ENCODE measurements around the gene MOV10.

Gene MOV10

DNA sequence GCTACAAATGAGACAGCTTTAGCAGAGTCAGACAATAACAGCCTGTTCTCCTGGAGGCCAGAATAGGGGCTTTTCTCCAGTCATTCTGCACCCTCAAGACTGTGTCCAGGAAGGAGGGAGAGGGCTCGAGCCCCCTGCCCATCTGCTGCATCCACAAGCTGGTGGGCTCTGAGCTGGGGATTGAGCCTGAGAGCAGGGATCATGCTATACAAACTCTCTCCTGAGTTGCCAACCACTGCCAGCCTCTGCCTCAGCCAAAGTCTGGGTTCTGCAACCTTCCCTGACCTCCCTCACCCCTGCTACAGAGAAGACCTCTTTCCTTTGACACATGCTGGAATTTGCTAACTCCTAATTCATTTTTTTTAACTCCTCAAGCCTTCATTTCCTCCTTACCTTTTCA is 55.5 kb downstream of the MOV10 start:
- no peak for DNase-seq (ENCODE audit: low read depth in 3 of 3, low spot score in 1 of 3)

GRCh38 chr1:112731451-112731850 is 57.0 kb downstream of the MOV10 start:
- DNase-seq (ENCODE audit: low read depth in 3 of 3, low spot score in 1 of 3) = no peak

DNA sequence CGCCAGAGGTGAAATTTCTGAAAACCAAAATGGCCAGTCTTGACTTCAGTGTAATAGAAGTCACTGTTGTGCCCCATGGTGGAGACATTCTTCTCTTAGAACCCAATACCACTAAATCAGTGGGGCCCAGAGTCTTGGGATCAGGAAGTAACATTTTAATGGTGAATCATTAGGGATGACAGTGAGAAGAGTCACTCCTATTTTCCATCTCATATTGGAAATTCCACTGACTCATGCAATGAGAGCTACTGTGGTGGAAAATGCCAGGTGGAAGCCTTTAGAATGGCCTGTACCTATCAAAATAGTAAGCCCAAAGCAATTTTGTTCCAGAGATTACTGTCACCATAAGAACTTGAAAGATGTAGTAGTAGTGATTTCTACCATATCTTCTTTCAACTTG is 61.3 kb downstream of the MOV10 start:
- no peak for DNase-seq (ENCODE audit: low read depth in 3 of 3, low spot score in 1 of 3)

- DNase-seq (ENCODE audit: low read depth in 3 of 3, low spot score in 1 of 3) = no peak
These were observed 63.1 kb downstream of the MOV10 start for GRCh38 chr1:112737573-112737972.

GRCh38 chr1:112743174-112744008 is 68.9 kb downstream of the MOV10 start:
- no peak for DNase-seq (ENCODE audit: low read depth in 3 of 3, low spot score in 1 of 3)

GRCh38 chr1:112744009-112744578 is 69.6 kb downstream of the MOV10 start:
- DNase-seq (ENCODE audit: low read depth in 3 of 3, low spot score in 1 of 3) = no peak

DNA sequence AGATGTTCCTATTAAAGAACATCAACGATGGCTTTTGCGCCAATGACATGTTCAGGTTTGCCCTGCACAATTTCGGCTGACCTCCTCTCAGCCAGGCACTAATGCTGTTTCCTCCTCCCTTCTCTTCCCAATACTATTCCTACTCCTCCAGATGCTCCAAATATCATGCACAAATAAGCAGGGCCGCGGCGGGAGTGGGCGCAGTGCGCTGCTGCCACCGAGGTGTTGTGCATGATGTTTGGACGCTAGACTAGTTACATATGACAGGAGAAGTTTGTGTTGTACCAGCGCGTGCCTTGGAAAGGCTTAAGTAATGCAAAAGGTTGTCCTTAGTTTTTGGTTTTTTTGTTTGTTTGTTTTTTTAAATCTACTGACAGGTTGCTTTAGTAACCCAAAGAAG is 73.9 kb downstream of the MOV10 start:
- DNase-seq (ENCODE audit: low read depth in 3 of 3, low spot score in 1 of 3) = no peak

Data from stimulated activated CD4-positive, alpha-beta T cell treated with anti-CD3 and anti-CD28 coated beads, TNF-alpha, amount 100 ng/mL, for 1 hour (primary cell).